IMR-90 (cell line): ENCODE measurements around the gene EBF3.

Experiments
- POLR2A ChIP-seq: IDR thresholded peaks from 2 replicates; pipeline ENCODE4 v1.6.1; 2012; ENCODE audit warnings: mild to moderate bottlenecking, low read depth, low read length
- RAD21 ChIP-seq: IDR thresholded peaks from 2 replicates; pipeline ENCODE4 v1.6.1; 2012; ENCODE audit warnings: low read length, improper control_type of control experiment
- RCOR1 ChIP-seq: IDR thresholded peaks from 2 replicates; pipeline ENCODE4 v1.6.1; 2012; ENCODE audit warnings: mild to moderate bottlenecking, low read length, improper control_type of control experiment; ENCODE audit not compliant: insufficient replicate concordance
- TF ChIP-seq, protein P1 (sequence below): conservative IDR thresholded peaks from 2 replicates; pipeline ENCODE4 v1.5.1; 2012; ENCODE audit warnings: mild to moderate bottlenecking, low read depth, low read length, improper control_type of control experiment

DNA sequence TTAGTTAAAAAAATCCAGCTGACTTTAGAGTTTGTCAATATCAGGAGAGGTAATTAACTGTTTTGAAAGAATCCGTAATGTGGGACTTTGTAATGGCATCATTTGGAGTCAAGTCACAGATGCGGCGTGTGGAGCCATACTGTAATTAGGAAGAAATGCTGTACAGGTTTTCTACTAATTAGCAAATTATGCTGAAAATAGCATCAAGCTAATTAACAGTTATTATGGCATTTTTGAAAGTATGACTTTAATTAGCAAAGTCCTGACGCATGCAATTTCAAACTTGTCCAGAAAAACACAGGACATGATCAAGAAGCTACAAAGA lies 68.3 kb downstream of the EBF3 start:
- TF ChIP-seq, protein P1, sequence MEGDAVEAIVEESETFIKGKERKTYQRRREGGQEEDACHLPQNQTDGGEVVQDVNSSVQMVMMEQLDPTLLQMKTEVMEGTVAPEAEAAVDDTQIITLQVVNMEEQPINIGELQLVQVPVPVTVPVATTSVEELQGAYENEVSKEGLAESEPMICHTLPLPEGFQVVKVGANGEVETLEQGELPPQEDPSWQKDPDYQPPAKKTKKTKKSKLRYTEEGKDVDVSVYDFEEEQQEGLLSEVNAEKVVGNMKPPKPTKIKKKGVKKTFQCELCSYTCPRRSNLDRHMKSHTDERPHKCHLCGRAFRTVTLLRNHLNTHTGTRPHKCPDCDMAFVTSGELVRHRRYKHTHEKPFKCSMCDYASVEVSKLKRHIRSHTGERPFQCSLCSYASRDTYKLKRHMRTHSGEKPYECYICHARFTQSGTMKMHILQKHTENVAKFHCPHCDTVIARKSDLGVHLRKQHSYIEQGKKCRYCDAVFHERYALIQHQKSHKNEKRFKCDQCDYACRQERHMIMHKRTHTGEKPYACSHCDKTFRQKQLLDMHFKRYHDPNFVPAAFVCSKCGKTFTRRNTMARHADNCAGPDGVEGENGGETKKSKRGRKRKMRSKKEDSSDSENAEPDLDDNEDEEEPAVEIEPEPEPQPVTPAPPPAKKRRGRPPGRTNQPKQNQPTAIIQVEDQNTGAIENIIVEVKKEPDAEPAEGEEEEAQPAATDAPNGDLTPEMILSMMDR: no peak
- TF ChIP-seq POLR2A: no peak
- no peak for TF ChIP-seq RCOR1
- TF ChIP-seq RAD21: no peak
